ENCODE measurements around the gene HABP2.

DNA sequence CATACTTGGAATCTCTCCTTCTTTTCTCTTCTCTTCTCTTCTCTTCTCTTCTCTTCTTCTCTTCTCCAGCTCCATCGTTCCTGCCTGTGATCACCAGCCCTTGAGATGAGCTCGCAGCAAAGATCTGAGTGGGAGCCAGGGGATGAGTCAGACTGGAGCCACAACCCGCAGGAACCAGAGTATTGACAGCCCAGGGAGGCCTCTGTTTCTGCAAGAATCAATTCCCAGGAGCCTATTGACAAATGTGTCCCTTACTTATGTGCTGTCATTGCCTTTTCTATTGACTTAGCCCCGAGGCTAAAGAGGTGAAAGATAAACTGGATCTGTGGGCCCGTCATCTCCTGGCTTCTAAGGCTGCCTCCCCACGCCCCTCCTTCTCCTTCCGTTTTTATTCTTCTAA, 13.1 kb upstream of the HABP2 start:
- TF ChIP-seq POLR2A (IDR thresholded peaks at IDR 0.05), result no peak
- TF ChIP-seq, protein P1, sequence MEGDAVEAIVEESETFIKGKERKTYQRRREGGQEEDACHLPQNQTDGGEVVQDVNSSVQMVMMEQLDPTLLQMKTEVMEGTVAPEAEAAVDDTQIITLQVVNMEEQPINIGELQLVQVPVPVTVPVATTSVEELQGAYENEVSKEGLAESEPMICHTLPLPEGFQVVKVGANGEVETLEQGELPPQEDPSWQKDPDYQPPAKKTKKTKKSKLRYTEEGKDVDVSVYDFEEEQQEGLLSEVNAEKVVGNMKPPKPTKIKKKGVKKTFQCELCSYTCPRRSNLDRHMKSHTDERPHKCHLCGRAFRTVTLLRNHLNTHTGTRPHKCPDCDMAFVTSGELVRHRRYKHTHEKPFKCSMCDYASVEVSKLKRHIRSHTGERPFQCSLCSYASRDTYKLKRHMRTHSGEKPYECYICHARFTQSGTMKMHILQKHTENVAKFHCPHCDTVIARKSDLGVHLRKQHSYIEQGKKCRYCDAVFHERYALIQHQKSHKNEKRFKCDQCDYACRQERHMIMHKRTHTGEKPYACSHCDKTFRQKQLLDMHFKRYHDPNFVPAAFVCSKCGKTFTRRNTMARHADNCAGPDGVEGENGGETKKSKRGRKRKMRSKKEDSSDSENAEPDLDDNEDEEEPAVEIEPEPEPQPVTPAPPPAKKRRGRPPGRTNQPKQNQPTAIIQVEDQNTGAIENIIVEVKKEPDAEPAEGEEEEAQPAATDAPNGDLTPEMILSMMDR (IDR thresholded peaks at IDR 0.05), result no peak
